Measurements from ENCODE around the gene ASIC2.

Gene ASIC2

DNA sequence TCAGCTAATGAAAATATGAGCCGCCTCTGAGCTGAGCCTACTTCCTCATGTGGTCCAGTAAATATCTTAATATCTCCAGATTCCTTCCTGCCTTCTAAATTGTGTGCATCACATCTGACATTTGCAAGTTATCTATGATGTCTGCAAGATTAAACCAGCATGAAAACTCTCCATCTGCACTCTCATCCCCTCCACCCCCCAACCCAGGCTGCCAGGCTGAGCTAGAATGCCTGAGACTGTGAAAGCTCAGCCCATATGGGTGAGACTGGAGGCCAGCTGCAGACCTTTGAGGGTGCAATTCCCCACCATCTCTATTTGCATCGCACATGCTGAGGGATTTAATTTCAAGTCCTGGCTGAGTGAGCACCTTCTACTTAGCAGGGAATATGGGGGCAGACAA, 82.8 kb downstream of the ASIC2 start:
- DNase-seq (ENCODE audit: low read depth, low spot score) = no peak
- H3K27ac ChIP-seq = no peak overlapping the region

DNA sequence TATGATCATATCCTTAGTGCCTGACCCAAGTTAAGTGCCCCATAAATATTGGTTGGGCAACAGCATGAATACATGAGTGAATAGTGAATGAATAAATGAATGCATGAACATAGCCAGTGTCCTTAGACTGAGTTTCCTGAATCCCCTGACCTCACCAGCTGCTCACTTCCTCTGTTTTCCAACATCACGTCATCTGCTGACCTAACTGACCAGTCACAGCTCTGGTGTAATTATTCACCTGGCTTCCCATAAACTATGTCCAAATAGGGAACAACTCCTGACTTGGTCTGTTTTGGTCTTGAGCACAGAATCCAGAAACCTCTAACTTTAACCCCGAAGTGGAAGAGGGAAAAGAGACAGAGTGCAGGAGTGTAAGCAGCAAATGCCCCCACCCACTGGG, 83.4 kb downstream of the ASIC2 start:
- DNase-seq (ENCODE audit: low read depth, low spot score) = no peak
- H3K27ac ChIP-seq = no peak overlapping the region

GRCh38 chr17:33207231-33207630, 85.9 kb downstream of the ASIC2 start:
- no peak overlapping the region for H3K27ac ChIP-seq
- no peak for DNase-seq (ENCODE audit: low read depth, low spot score)

- H3K27ac ChIP-seq = no peak overlapping the region
Measured at GRCh38 chr17:33205552-33205951, 87.5 kb downstream of the ASIC2 start.

GRCh38 chr17:33204701-33205100, 88.4 kb downstream of the ASIC2 start:
- DNase-seq (ENCODE audit: low read depth, low spot score) = no peak
- H3K27ac ChIP-seq = no peak overlapping the region

More at GRCh38 chr17:33205552-33205951, 87.5 kb downstream of the ASIC2 start:
- DNase-seq (ENCODE audit: low read depth, low spot score) = no peak

DNA sequence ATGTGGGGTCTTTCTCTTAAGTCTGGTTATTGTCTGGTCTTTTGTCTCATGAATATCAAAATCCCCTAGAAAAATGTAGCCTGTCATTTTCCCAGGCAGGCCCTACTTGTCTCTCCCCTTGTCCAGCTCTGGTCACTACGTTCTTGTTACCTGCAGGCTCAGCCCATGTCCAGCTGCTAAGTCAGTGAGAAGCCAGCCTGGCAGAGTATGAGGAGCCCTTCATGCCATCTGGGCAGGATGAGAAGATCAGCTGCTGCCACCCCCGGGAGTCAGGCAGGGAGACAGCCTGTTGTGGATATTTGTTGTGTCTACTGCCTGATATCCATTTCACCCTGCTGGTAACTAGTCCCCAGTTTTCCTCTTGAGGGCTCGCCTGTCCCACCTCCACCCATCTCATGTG, 88.9 kb downstream of the ASIC2 start:
- no peak for DNase-seq (ENCODE audit: low read depth, low spot score)
- no peak overlapping the region for H3K27ac ChIP-seq

GRCh38 chr17:33202796-33203495, 90.1 kb downstream of the ASIC2 start:
- no peak overlapping the region for H3K27ac ChIP-seq
- no peak for DNase-seq (ENCODE audit: low read depth, low spot score)

DNA sequence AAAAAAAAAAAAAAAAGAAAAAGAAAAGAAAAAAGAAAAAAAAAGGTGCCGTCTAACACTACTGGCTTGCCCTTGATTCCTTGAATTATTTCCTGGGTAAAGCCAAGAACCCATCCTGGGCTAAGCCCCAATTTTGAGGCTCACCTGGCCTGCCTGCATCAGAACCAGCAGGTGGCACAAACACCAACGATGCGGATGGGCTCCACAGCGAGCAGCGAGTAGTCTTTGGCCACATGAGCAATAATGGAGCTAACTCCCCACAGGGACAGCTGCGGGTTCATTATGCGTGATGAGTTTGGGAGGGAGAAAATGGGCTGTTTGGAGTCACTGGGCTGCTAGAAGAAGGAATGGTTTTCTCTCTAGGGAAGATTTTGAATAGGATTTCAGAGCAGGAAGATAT, 91.1 kb downstream of the ASIC2 start:
- DNase-seq (ENCODE audit: low read depth, low spot score) = no peak
- no peak overlapping the region for H3K27ac ChIP-seq

DNA sequence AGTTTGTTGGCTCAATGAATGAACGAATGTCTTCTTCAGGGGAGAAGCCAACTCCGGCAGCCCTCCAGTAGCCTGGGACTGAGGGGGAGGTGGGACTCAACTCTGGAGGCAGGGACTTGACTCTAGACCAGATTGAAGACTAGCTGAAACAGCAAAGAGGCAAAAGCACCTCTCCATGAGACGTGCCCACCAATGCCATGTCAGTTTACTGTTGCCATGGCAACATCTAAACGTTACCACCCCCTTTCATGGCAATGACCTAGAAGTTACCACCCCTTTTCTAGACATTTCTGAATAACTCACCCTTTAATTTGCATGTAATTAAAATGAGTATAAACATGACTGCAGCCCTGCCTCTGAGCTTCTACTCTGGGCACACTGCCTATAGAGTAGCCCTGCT, 91.8 kb downstream of the ASIC2 start:
- no peak overlapping the region for H3K27ac ChIP-seq
- DNase-seq (ENCODE audit: low read depth, low spot score) = no peak

- no peak for DNase-seq (ENCODE audit: low read depth, low spot score)
- H3K27ac ChIP-seq = no peak overlapping the region
Measured at GRCh38 chr17:33200587-33200986, 92.5 kb downstream of the ASIC2 start.

- peak; percentile 27 for DNase-seq (ENCODE audit: low read depth, low spot score)
- H3K27ac ChIP-seq = no peak overlapping the region
Measured at GRCh38 chr17:33199571-33200510, 93.3 kb downstream of the ASIC2 start.

DNA sequence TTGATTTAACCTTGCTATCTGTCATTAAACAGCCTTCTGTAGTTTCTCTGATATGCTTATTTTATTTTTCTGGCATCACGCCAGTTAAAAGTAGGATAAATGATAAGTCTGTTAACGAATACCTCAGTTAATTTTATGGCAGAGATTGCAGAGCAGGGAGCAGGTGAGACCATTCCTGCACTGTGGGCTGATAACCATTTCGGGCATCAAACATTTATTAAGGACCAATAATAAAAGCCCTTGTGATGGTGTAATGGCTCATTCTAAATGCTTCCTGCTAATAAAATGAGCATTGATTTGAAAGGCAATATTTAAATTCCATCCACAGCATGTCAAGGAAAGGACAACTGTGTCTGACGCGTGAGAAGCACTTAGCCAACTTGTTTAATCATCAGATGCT, 94.1 kb downstream of the ASIC2 start:
- H3K27ac ChIP-seq = no peak overlapping the region
- DNase-seq (ENCODE audit: low read depth, low spot score) = no peak

GRCh38 chr17:33197342-33197741, 95.8 kb downstream of the ASIC2 start:
- DNase-seq (ENCODE audit: low read depth, low spot score) = no peak
- H3K27ac ChIP-seq = no peak overlapping the region

- no peak for DNase-seq (ENCODE audit: low read depth, low spot score)
- no peak overlapping the region for H3K27ac ChIP-seq
Measured at GRCh38 chr17:33196883-33197282, 96.2 kb downstream of the ASIC2 start.

GRCh38 chr17:33192951-33193911, 99.9 kb downstream of the ASIC2 start:
- no peak overlapping the region for H3K27ac ChIP-seq
- no peak for DNase-seq (ENCODE audit: low read depth, low spot score)

- H3K27ac ChIP-seq = no peak overlapping the region
- DNase-seq (ENCODE audit: low read depth, low spot score) = peak; percentile 18
Measured at GRCh38 chr17:33183487-33184026, 109.5 kb downstream of the ASIC2 start.

GRCh38 chr17:33179151-33179550, 113.9 kb downstream of the ASIC2 start:
- no peak overlapping the region for H3K27ac ChIP-seq
- DNase-seq (ENCODE audit: low read depth, low spot score) = no peak

- no peak overlapping the region for H3K27ac ChIP-seq
- no peak for DNase-seq (ENCODE audit: low read depth, low spot score)
Measured at GRCh38 chr17:33178681-33179080, 114.4 kb downstream of the ASIC2 start.

GRCh38 chr17:33175562-33175961, 117.5 kb downstream of the ASIC2 start:
- no peak overlapping the region for H3K27ac ChIP-seq
- no peak for DNase-seq (ENCODE audit: low read depth, low spot score)

GRCh38 chr17:33171931-33172330, 121.2 kb downstream of the ASIC2 start:
- DNase-seq (ENCODE audit: low read depth, low spot score) = no peak
- H3K27ac ChIP-seq = no peak overlapping the region

Data from epithelial cell of prostate (primary cell).